ENCODE results near the gene MBP.

DNA sequence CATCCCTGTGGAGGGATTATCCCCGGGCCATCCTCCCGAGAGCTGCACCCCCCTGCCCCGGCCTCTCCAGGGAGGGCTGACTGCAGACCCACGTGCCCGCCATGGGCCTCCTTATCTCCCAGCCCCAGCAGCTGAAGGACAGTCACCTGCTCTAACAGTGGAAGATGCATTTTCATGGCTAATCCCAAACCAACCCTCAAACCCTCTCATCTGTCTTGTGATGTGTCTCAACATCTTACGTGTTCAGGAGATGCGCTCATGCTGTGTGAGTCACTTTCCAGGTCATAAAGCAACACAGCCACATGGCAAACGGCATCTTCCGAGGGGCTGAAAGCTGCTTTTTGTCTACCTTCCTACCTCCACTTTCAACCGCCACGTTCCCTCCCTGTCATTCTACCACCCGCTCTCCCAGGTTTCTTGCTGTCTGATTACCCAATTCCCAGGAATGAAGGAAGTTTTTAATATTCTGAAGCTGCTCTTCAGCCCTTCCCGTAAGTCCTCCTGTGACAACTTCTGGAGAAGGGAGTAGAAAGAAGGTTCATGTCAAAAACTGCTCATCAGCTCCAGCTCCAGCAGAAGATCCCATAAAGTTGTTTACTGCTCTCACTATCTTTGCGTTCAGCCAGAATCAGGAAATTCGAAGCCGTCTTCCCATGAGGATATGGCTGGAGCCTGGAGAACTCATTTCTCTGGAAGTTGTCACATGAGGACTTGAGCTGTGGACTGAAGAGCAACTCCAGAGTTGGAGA is 54.5 kb downstream of the MBP start:
- no peak for TF ChIP-seq YY1 (IDR thresholded peaks at IDR 0.05; ENCODE audit: low read depth)
- no peak for TF ChIP-seq TAF1 (IDR thresholded peaks at IDR 0.05; ENCODE audit: low read depth)
- TF ChIP-seq, protein P1, sequence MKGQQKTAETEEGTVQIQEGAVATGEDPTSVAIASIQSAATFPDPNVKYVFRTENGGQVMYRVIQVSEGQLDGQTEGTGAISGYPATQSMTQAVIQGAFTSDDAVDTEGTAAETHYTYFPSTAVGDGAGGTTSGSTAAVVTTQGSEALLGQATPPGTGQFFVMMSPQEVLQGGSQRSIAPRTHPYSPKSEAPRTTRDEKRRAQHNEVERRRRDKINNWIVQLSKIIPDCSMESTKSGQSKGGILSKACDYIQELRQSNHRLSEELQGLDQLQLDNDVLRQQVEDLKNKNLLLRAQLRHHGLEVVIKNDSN (IDR thresholded peaks at IDR 0.05), result no peak
- no peak for TF ChIP-seq TCF12 (IDR thresholded peaks at IDR 0.05; ENCODE audit: low read depth)
- no peak for TF ChIP-seq EP300 (IDR thresholded peaks at IDR 0.05; ENCODE audit: borderline replicate concordance)
- TF ChIP-seq CREB1 (IDR thresholded peaks at IDR 0.05; ENCODE audit: low read depth), result no peak
- no peak for TF ChIP-seq ZBTB7A (IDR thresholded peaks at IDR 0.05; ENCODE audit: low read depth)
- TF ChIP-seq, protein P2, sequence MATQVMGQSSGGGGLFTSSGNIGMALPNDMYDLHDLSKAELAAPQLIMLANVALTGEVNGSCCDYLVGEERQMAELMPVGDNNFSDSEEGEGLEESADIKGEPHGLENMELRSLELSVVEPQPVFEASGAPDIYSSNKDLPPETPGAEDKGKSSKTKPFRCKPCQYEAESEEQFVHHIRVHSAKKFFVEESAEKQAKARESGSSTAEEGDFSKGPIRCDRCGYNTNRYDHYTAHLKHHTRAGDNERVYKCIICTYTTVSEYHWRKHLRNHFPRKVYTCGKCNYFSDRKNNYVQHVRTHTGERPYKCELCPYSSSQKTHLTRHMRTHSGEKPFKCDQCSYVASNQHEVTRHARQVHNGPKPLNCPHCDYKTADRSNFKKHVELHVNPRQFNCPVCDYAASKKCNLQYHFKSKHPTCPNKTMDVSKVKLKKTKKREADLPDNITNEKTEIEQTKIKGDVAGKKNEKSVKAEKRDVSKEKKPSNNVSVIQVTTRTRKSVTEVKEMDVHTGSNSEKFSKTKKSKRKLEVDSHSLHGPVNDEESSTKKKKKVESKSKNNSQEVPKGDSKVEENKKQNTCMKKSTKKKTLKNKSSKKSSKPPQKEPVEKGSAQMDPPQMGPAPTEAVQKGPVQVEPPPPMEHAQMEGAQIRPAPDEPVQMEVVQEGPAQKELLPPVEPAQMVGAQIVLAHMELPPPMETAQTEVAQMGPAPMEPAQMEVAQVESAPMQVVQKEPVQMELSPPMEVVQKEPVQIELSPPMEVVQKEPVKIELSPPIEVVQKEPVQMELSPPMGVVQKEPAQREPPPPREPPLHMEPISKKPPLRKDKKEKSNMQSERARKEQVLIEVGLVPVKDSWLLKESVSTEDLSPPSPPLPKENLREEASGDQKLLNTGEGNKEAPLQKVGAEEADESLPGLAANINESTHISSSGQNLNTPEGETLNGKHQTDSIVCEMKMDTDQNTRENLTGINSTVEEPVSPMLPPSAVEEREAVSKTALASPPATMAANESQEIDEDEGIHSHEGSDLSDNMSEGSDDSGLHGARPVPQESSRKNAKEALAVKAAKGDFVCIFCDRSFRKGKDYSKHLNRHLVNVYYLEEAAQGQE (IDR thresholded peaks at IDR 0.05; ENCODE audit: low read depth), result no peak
- no peak for TF ChIP-seq CEBPB (IDR thresholded peaks at IDR 0.05)
- TF ChIP-seq RAD21 (IDR thresholded peaks at IDR 0.05; ENCODE audit: low read depth), result no peak
- TF ChIP-seq, protein P3, sequence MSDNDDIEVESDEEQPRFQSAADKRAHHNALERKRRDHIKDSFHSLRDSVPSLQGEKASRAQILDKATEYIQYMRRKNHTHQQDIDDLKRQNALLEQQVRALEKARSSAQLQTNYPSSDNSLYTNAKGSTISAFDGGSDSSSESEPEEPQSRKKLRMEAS (IDR thresholded peaks at IDR 0.05), result no peak
- no peak for TF ChIP-seq FOXM1 (IDR thresholded peaks at IDR 0.05; ENCODE audit: borderline replicate concordance, low read depth)
- no peak for TF ChIP-seq EGR1 (IDR thresholded peaks at IDR 0.05)
